Gastroesophageal sphincter (tissue), 3 donors: ENCODE data around the gene PAPPA.

Experiments
- EP300 ChIP-seq: sonication (generic); formaldehyde crosslinking; IDR thresholded peaks from one replicate; pipeline ENCODE4 v1.6.1; 2017; ENCODE audit warnings: antibody characterized with exemption, mild to moderate bottlenecking
- POLR2AphosphoS5 ChIP-seq: sonication (generic); formaldehyde crosslinking; IDR thresholded peaks from one replicate; pipeline ENCODE4 v1.6.1; 2017; ENCODE audit warnings: antibody characterized with exemption
- TF ChIP-seq, protein P1 (sequence below), 4 experiments: fragments of 200-600 bp in 2 of 4; fragments of 450-650 bp in 2 of 4; sonication (generic) in 1 of 4; IDR thresholded peaks; one replicate each; pipeline ENCODE4 v1.5.1; 2017 to 2019; ENCODE audit warnings: antibody characterized with exemption in 4 of 4, mild to moderate bottlenecking in 2 of 4, moderate library complexity in 2 of 4

DNA sequence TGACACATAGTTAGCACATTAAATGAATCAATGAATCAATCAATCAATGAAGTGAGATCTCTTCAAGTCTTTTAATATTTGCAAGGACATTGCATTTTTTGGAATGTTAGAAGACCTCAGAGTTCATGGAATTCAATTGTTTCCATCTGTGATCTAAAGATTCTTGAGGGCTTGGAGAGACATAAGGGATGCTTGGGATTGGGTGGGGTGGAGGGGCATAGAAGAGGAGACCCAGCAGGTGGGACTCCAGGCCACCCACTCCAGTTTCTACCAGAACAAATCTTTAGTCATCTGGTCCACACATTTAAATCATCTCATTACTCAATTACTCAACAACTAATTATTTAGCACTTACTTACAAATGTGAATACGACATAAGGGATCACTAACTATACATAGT lies 282.5 kb downstream of the PAPPA start:
- TF ChIP-seq, protein P1, sequence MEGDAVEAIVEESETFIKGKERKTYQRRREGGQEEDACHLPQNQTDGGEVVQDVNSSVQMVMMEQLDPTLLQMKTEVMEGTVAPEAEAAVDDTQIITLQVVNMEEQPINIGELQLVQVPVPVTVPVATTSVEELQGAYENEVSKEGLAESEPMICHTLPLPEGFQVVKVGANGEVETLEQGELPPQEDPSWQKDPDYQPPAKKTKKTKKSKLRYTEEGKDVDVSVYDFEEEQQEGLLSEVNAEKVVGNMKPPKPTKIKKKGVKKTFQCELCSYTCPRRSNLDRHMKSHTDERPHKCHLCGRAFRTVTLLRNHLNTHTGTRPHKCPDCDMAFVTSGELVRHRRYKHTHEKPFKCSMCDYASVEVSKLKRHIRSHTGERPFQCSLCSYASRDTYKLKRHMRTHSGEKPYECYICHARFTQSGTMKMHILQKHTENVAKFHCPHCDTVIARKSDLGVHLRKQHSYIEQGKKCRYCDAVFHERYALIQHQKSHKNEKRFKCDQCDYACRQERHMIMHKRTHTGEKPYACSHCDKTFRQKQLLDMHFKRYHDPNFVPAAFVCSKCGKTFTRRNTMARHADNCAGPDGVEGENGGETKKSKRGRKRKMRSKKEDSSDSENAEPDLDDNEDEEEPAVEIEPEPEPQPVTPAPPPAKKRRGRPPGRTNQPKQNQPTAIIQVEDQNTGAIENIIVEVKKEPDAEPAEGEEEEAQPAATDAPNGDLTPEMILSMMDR (IDR thresholded peaks at IDR 0.05), result no peak
- TF ChIP-seq POLR2AphosphoS5, result no peak
- no peak for TF ChIP-seq EP300
